Vagina (tissue), 2 donors: ENCODE data around the gene ISOC2.

Experiments used
- POLR2A ChIP-seq, 2 donors: fragments of 450-650 bp; IDR thresholded peaks; one replicate each; pipeline ENCODE4 v1.6.1; 2017; ENCODE audit warnings: antibody characterized with exemption in 2 of 2, mild to moderate bottlenecking in 2 of 2, moderate library complexity in 2 of 2
- TF ChIP-seq, protein P1 (sequence below), 3 experiments: fragments of 450-650 bp in 2 of 3; fragments of 200-600 bp in 1 of 3; sonication (generic) in 1 of 3; IDR thresholded peaks; one replicate each; pipeline ENCODE4 v1.5.1; 2017 to 2019; ENCODE audit warnings: antibody characterized with exemption in 3 of 3, mild to moderate bottlenecking in 2 of 3, moderate library complexity in 2 of 3

DNA sequence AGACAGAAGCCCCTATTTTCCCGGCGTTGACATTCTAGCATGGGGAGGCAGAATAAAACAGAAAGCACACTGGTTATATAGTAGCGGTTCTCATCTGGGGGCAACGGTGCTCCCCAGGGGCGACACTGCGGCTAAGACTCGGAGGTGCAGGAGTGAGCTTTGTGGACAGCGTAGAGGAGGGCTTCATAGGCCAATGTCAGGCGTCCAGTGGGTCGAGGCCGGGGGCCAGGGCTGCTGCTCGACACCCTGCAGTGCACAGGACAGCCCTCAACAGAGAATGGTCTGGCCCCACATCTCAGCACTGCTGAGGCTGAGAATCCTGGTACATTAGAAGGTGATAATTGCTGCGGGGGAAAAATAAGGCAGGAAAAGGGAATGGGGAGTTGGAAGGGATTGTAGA lies 16.5 kb upstream of the ISOC2 start:
- TF ChIP-seq, protein P1, sequence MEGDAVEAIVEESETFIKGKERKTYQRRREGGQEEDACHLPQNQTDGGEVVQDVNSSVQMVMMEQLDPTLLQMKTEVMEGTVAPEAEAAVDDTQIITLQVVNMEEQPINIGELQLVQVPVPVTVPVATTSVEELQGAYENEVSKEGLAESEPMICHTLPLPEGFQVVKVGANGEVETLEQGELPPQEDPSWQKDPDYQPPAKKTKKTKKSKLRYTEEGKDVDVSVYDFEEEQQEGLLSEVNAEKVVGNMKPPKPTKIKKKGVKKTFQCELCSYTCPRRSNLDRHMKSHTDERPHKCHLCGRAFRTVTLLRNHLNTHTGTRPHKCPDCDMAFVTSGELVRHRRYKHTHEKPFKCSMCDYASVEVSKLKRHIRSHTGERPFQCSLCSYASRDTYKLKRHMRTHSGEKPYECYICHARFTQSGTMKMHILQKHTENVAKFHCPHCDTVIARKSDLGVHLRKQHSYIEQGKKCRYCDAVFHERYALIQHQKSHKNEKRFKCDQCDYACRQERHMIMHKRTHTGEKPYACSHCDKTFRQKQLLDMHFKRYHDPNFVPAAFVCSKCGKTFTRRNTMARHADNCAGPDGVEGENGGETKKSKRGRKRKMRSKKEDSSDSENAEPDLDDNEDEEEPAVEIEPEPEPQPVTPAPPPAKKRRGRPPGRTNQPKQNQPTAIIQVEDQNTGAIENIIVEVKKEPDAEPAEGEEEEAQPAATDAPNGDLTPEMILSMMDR (IDR thresholded peaks at IDR 0.05), result no peak
- TF ChIP-seq POLR2A (IDR thresholded peaks at IDR 0.05), result no peak
